HEK293 (cell line): ENCODE data around the gene ST6GALNAC1.

Source experiments
- CTCF ChIA-PET: fragments of 350-600 bp; formaldehyde crosslinking; extraction: SDS; loops from one replicate; lab custom pipeline; 2021; ENCODE audit warnings: antibody characterized with exemption; lab: Yijun Ruan, JAX
- POLR2A ChIA-PET: fragments of 300-600 bp; formaldehyde crosslinking; extraction: SDS; loops from one replicate; lab custom pipeline; 2020; ENCODE audit warnings: antibody characterized with exemption, inconsistent platforms; lab: Yijun Ruan, JAX
- H3K27ac ChIP-seq: fragments of 200-500 bp; sonication (Bioruptor generic); 2 replicates; pipeline ENCODE4 v1.5.1; 2014; ENCODE audit warnings: low read depth, low read length, control low read depth, inconsistent platforms; ENCODE audit errors: extremely low read depth
- H3K36me3 ChIP-seq, 2 experiments: fragments of 200-500 bp in 1 of 2; sonication (Bioruptor generic) in 1 of 2; 1 replicate in 1 of 2; 2 replicates in 1 of 2; pipeline ENCODE4 v1.5.1; 2014 to 2017; ENCODE audit warnings: inconsistent platforms in 2 of 2, low read length in 2 of 2; ENCODE audit not compliant: control insufficient read depth in 2 of 2, insufficient read depth in 1 of 2
- H3K4me1 ChIP-seq: fragments of 200-500 bp; sonication (Bioruptor generic); 2 replicates; pipeline ENCODE4 v1.5.1; 2014; ENCODE audit warnings: mild to moderate bottlenecking, low read length, inconsistent platforms; ENCODE audit not compliant: control insufficient read depth, insufficient read depth
- H3K4me3 ChIP-seq: 2 replicates; pipeline ENCODE4 v1.5.1; 2011; ENCODE audit warnings: low read depth, mild to moderate bottlenecking, control low read depth, low read length, moderate library complexity
- H3K9me3 ChIP-seq: fragments of 200-500 bp; sonication (Bioruptor generic); 2 replicates; pipeline ENCODE4 v1.5.1; 2014; ENCODE audit warnings: low read depth, low read length, inconsistent platforms; ENCODE audit not compliant: control insufficient read depth, insufficient read depth
- GFI1B ChIP-seq: fragments of 450-650 bp; formaldehyde crosslinking; IDR thresholded peaks from 2 replicates; pipeline ENCODE4 v1.5.1; 2016; ENCODE audit warnings: missing biosample characterization, missing genetic modification characterization
- GLI2 ChIP-seq: fragments of 450-650 bp; formaldehyde crosslinking; IDR thresholded peaks from 2 replicates; pipeline ENCODE4; 2017; ENCODE audit warnings: missing biosample characterization, missing genetic modification characterization, low read depth, borderline replicate concordance
- KLF1 ChIP-seq: fragments of 450-650 bp; formaldehyde crosslinking; IDR thresholded peaks from 2 replicates; pipeline ENCODE4 v1.5.1; 2016; ENCODE audit warnings: missing biosample characterization, missing genetic modification characterization
- KLF8 ChIP-seq: fragments of 450-650 bp; formaldehyde crosslinking; IDR thresholded peaks from 2 replicates; pipeline ENCODE4 v1.5.1; 2016; ENCODE audit warnings: missing biosample characterization, missing genetic modification characterization
- SCRT1 ChIP-seq: fragments of 450-650 bp; formaldehyde crosslinking; IDR thresholded peaks from 2 replicates; pipeline ENCODE4 v1.5.1; 2016; ENCODE audit warnings: missing biosample characterization, missing genetic modification characterization, borderline replicate concordance
- ZBTB48 ChIP-seq: fragments of 450-650 bp; formaldehyde crosslinking; IDR thresholded peaks from 2 replicates; pipeline ENCODE4 v1.5.1; 2016; ENCODE audit warnings: missing biosample characterization, missing genetic modification characterization
- ZFP3 ChIP-seq: fragments of 450-650 bp; formaldehyde crosslinking; IDR thresholded peaks from 2 replicates; pipeline ENCODE4 v1.5.1; 2016; ENCODE audit warnings: low read depth, missing biosample characterization, missing genetic modification characterization
- ZNF140 ChIP-seq: fragments of 450-650 bp; formaldehyde crosslinking; IDR thresholded peaks from 2 replicates; pipeline ENCODE4 v1.5.1; 2016; ENCODE audit warnings: missing biosample characterization, missing genetic modification characterization
- ZNF16 ChIP-seq: fragments of 450-650 bp; formaldehyde crosslinking; IDR thresholded peaks from 2 replicates; pipeline ENCODE4 v1.5.1; 2016; ENCODE audit warnings: low read depth, missing biosample characterization, missing genetic modification characterization
- ZNF433 ChIP-seq: fragments of 450-650 bp; formaldehyde crosslinking; IDR thresholded peaks from 2 replicates; pipeline ENCODE4 v1.5.1; 2016; ENCODE audit warnings: missing biosample characterization, missing genetic modification characterization, low read depth
- ZNF529 ChIP-seq: fragments of 450-650 bp; formaldehyde crosslinking; IDR thresholded peaks from 2 replicates; pipeline ENCODE4 v1.5.1; 2017; ENCODE audit warnings: missing genetic modification characterization, missing biosample characterization; ENCODE audit not compliant: insufficient replicate concordance
- ZNF560 ChIP-seq: fragments of 450-650 bp; formaldehyde crosslinking; IDR thresholded peaks from 2 replicates; pipeline ENCODE4 v1.5.1; 2017; ENCODE audit warnings: missing biosample characterization, missing genetic modification characterization, borderline replicate concordance
- ZNF626 ChIP-seq: fragments of 450-650 bp; sonication (Bioruptor Pico); formaldehyde crosslinking; IDR thresholded peaks from 2 replicates; pipeline ENCODE4 v1.5.1; 2018; ENCODE audit warnings: missing biosample characterization, missing genetic modification characterization, inconsistent platforms
- ZNF629 ChIP-seq: fragments of 450-650 bp; formaldehyde crosslinking; IDR thresholded peaks from 2 replicates; pipeline ENCODE4 v1.5.1; 2017; ENCODE audit warnings: missing biosample characterization, missing genetic modification characterization
- ZNF654 ChIP-seq: fragments of 450-650 bp; formaldehyde crosslinking; IDR thresholded peaks from 2 replicates; pipeline ENCODE4 v1.5.1; 2016; ENCODE audit warnings: low read depth, missing biosample characterization, missing genetic modification characterization
- ZNF707 ChIP-seq: fragments of 450-650 bp; formaldehyde crosslinking; IDR thresholded peaks from 2 replicates; pipeline ENCODE4 v1.5.1; 2016; ENCODE audit warnings: missing biosample characterization, missing genetic modification characterization
- ZNF792 ChIP-seq: fragments of 450-650 bp; formaldehyde crosslinking; IDR thresholded peaks from 2 replicates; pipeline ENCODE4 v1.5.1; 2016; ENCODE audit warnings: missing biosample characterization, missing genetic modification characterization
- ZNF830 ChIP-seq: fragments of 450-650 bp; IDR thresholded peaks from 2 replicates; pipeline ENCODE4 v1.5.0; 2018; ENCODE audit warnings: missing biosample characterization, missing genetic modification characterization, low read depth, mild to moderate bottlenecking, moderate library complexity
- ZNF837 ChIP-seq: fragments of 450-650 bp; formaldehyde crosslinking; IDR thresholded peaks from 2 replicates; pipeline ENCODE4 v1.5.1; 2016; ENCODE audit warnings: missing biosample characterization, missing genetic modification characterization
- TF ChIP-seq, protein P1 (sequence below): fragments of 450-650 bp; formaldehyde crosslinking; IDR thresholded peaks from 2 replicates; pipeline ENCODE4 v1.5.1; 2017; ENCODE audit warnings: missing biosample characterization, missing genetic modification characterization
- TF ChIP-seq, protein P2 (sequence below): fragments of 450-650 bp; formaldehyde crosslinking; IDR thresholded peaks from 2 replicates; pipeline ENCODE4 v1.5.1; 2016; ENCODE audit warnings: missing biosample characterization, missing genetic modification characterization
- TF ChIP-seq, protein P3 (sequence below): fragments of 450-650 bp; formaldehyde crosslinking; IDR thresholded peaks from 2 replicates; pipeline ENCODE4 v1.5.0; 2017; ENCODE audit warnings: missing biosample characterization, missing genetic modification characterization, borderline replicate concordance

Gene ST6GALNAC1

DNA sequence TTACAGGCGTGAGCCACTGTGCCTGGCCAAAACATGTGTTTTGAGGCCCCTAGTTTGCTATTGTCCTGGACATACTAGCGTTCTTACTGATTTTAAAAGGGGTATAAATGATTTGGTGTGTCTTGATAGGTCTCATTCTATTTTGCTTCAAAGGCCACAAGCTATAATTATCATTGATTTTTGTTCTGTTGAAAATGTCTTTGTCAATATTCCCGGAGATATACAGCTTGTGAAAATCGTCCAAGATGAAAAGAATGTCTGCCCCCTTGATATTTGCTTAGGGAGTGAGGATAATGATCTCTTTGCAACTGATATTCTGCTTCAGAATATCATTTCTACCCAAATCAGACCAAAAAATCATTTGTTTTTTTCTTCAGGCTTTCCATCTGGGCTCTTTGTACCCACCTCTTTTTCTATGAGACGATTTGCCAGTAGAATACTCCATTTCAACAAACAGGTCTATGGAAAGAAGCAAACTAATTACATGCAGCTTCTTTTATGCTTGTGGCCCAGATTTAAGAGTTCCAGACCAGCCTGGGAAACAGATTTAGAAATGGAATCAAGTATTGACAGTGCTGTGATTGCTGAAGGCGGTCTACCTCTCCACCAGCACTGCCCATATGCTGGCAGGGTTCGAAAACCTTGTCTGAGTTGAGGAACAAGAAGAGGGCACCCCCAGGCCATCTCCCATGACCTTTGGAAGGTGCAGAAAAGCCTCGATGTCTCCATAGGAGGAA, 14.1 kb upstream of the ST6GALNAC1 start:
- Histone ChIP-seq H3K36me3 (no peaks in the 10 kb centered on the region), H3K27ac (no peak overlapping the region), H3K4me3 (no peak overlapping the region), H3K4me1 (peaks cover 10% of the 10 kb centered on the region), H3K9me3 (no peaks in the 10 kb centered on the region)
- ChIA-PET POLR2A (no interaction called here), CTCF (no interaction called here)
- TF ChIP-seq KLF8 (tag by site-specific recombination) (no peak), ZFP3 (tag by site-specific recombination) (no peak), ZNF629 (tag by site-specific recombination) (no peak), ZNF433 (tag by site-specific recombination) (no peak), ZNF560 (no peak), ZNF16 (no peak), ZNF792 (tag by site-specific recombination) (no peak)
- TF ChIP-seq, protein P1, sequence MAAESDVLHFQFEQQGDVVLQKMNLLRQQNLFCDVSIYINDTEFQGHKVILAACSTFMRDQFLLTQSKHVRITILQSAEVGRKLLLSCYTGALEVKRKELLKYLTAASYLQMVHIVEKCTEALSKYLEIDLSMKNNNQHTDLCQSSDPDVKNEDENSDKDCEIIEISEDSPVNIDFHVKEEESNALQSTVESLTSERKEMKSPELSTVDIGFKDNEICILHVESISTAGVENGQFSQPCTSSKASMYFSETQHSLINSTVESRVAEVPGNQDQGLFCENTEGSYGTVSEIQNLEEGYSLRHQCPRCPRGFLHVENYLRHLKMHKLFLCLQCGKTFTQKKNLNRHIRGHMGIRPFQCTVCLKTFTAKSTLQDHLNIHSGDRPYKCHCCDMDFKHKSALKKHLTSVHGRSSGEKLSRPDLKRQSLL (tag by site-specific recombination) = no peak

DNA sequence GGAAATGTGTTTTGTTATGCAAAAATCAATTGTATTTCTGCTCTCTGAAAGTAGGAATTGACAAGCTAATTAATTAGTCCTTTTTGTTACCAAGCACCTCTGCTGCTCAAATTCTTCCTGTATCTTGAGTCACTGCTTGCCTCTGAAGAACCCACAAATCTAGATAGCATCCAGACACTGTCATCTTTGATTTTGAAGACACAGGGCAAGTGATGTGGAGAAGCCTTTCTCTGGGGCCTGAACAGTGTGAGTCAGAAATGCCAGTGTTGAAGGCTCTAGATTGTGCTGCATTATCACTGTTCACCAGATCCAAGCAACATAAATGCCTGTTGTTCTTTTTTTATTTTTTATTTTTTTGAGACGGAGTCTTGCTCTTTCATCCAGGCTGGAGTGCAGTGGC, 10.9 kb upstream of the ST6GALNAC1 start:
- POLR2A ChIA-PET = interaction anchor here (0.6 kb wide), 1 partner anchor 35 kb away, joined by 3 read pairs; no protein-coding TSS in a partner anchor
- CTCF ChIA-PET = interaction anchor here (0.6 to 1.2 kb wide), 2 partner anchors 17 to 59 kb away, joined by 3 to 4 read pairs; no protein-coding TSS in a partner anchor
- no peaks in the 10 kb centered on the region for H3K9me3 ChIP-seq
- TF ChIP-seq ZNF654 = no peak
- no peak for TF ChIP-seq ZNF707 (tag by site-specific recombination)
- TF ChIP-seq, all 188 proteins: peak for 0
- Histone ChIP-seq H3K27ac (no peak overlapping the region), H3K36me3 (no peaks in the 10 kb centered on the region), H3K4me1 (peaks cover under 1% of the 10 kb centered on the region; the same call in 1 of the 2 replicates), H3K4me3 (no peak overlapping the region)

DNA sequence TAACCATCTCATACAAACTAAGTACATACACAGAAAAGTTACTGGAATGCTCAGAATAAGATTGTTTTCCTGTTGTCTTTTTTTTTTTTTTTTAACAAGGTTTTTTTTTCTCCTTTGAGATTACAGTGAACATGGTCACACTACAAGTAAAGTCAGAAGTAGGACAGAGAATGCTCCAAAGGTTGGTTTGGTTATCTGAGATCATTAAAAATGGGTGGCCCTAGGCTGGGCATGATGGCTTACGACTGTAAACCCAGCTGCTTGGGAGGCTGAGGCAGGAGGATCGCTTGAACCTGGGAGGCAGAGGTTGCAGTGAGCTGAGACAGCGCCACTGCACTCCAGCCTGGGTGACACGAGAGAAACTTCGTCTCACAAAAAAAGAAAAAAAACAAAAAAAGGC, 6.9 kb upstream of the ST6GALNAC1 start:
- Histone ChIP-seq H3K36me3 (no peaks in the 10 kb centered on the region), H3K27ac (no peak overlapping the region), H3K4me1 (no peaks in the 10 kb centered on the region), H3K9me3 (no peaks in the 10 kb centered on the region), H3K4me3 (no peak overlapping the region)
- CTCF ChIA-PET = no interaction called here
- TF ChIP-seq ZBTB48 (tag by site-specific recombination) = no peak
- no peak for TF ChIP-seq GFI1B (tag by site-specific recombination)
- no peak for TF ChIP-seq ZNF529 (tag by site-specific recombination)
- TF ChIP-seq ZNF626 (tag by site-specific recombination) = no peak
- TF ChIP-seq, protein P2, sequence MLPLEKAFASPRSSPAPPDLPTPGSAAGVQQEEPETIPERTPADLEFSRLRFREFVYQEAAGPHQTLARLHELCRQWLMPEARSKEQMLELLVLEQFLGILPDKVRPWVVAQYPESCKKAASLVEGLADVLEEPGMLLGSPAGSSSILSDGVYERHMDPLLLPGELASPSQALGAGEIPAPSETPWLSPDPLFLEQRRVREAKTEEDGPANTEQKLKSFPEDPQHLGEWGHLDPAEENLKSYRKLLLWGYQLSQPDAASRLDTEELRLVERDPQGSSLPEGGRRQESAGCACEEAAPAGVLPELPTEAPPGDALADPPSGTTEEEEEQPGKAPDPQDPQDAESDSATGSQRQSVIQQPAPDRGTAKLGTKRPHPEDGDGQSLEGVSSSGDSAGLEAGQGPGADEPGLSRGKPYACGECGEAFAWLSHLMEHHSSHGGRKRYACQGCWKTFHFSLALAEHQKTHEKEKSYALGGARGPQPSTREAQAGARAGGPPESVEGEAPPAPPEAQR = no peak
- no peak for TF ChIP-seq KLF1 (tag by site-specific recombination)
- TF ChIP-seq ZNF140 = no peak
- TF ChIP-seq GLI2 (tag by site-specific recombination) = no peak
- no peak for TF ChIP-seq ZNF830 (tag by site-specific recombination)
- TF ChIP-seq ZNF837 (tag by site-specific recombination) = no peak
- TF ChIP-seq, protein P3, sequence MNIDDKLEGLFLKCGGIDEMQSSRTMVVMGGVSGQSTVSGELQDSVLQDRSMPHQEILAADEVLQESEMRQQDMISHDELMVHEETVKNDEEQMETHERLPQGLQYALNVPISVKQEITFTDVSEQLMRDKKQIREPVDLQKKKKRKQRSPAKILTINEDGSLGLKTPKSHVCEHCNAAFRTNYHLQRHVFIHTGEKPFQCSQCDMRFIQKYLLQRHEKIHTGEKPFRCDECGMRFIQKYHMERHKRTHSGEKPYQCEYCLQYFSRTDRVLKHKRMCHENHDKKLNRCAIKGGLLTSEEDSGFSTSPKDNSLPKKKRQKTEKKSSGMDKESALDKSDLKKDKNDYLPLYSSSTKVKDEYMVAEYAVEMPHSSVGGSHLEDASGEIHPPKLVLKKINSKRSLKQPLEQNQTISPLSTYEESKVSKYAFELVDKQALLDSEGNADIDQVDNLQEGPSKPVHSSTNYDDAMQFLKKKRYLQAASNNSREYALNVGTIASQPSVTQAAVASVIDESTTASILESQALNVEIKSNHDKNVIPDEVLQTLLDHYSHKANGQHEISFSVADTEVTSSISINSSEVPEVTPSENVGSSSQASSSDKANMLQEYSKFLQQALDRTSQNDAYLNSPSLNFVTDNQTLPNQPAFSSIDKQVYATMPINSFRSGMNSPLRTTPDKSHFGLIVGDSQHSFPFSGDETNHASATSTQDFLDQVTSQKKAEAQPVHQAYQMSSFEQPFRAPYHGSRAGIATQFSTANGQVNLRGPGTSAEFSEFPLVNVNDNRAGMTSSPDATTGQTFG (tag by site-specific recombination) = no peak
- no peak for TF ChIP-seq SCRT1 (tag by site-specific recombination)
- TF ChIP-seq ZNF629 (tag by site-specific recombination) = no peak
- POLR2A ChIA-PET = interaction anchor here (0.7 kb wide), 1 partner anchor 84 kb away, joined by 4 read pairs; no protein-coding TSS in a partner anchor
